HepG2 (cell line): ENCODE data around the gene GRID1.

Source experiments
- RAD21 ChIP-seq: fragments of 450-650 bp; formaldehyde crosslinking; IDR thresholded peaks from 2 replicates; pipeline ENCODE4 v1.5.0; 2020; ENCODE audit warnings: mild to moderate bottlenecking
- TF ChIP-seq, protein P1 (sequence below): sonication (generic); formaldehyde crosslinking; conservative IDR thresholded peaks from 2 replicates; pipeline ENCODE4 v1.8.0; 2022; ENCODE audit warnings: missing genetic modification reagents

DNA sequence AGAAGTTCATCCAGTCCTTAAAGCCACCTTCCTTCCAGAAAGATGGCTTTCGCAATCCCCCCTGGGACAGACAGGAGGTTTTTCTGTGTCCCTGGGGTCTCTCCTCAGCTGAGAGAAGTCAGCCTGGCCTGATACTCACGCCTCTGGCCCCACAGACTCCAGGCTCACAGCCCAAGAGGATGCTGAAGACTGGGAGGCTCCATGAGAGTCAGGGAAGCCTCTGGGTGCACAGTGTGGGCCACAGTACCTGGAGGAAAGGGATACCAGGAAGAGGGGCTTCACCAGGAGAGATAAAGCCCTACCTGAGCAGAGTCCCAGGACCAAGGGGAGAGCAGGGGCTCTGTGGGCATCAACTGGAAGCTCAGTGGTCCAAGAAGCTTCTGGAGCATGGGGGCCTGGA, 324.4 kb downstream of the GRID1 start:
- TF ChIP-seq, protein P1, sequence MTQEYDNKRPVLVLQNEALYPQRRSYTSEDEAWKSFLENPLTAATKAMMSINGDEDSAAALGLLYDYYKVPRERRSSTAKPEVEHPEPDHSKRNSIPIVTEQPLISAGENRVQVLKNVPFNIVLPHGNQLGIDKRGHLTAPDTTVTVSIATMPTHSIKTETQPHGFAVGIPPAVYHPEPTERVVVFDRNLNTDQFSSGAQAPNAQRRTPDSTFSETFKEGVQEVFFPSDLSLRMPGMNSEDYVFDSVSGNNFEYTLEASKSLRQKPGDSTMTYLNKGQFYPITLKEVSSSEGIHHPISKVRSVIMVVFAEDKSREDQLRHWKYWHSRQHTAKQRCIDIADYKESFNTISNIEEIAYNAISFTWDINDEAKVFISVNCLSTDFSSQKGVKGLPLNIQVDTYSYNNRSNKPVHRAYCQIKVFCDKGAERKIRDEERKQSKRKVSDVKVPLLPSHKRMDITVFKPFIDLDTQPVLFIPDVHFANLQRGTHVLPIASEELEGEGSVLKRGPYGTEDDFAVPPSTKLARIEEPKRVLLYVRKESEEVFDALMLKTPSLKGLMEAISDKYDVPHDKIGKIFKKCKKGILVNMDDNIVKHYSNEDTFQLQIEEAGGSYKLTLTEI, result no peak
- no peak for TF ChIP-seq RAD21 (CRISPR knock-in tag)
